Retinal pigment epithelial cell (primary cell): ENCODE data around the gene OR52N4.

ENCODE experiments used
- DNase-seq: peaks from one replicate; pipeline ENCODE4 v3.0.0-alpha.2; 2010; ENCODE audit warnings: low read depth
- H3K4me3 ChIP-seq: 2 replicates; pipeline ENCODE4 v1.5.1; 2011; ENCODE audit warnings: mild to moderate bottlenecking, low read length, control low read depth, moderate library complexity
- TF ChIP-seq, protein P1 (sequence below): conservative IDR thresholded peaks from 2 replicates; pipeline ENCODE4 v1.5.1; 2011; ENCODE audit warnings: low read depth, low read length, control low read depth, inconsistent platforms

The OR52N4 gene

DNA sequence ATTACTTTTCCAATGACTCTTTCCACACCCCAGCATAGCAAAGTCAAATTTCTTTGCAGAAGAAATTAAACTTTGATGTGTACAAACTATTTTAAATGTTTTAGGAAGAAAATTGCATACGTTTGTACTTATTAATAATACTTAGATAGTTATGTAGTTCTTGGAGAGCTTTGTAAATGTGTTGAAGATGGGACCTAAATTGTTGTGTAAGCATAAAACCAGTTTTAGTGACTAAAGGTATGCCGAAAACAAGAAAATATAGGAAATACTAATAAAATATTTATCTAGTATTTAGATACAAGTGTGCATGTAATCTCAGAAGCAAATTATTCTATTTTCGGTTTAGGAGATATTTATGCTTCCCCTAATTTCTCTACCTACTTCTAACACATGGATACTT is 4.2 kb upstream of the OR52N4 start:
- no peak for DNase-seq
- no peak overlapping the region for H3K4me3 ChIP-seq
- TF ChIP-seq, protein P1, sequence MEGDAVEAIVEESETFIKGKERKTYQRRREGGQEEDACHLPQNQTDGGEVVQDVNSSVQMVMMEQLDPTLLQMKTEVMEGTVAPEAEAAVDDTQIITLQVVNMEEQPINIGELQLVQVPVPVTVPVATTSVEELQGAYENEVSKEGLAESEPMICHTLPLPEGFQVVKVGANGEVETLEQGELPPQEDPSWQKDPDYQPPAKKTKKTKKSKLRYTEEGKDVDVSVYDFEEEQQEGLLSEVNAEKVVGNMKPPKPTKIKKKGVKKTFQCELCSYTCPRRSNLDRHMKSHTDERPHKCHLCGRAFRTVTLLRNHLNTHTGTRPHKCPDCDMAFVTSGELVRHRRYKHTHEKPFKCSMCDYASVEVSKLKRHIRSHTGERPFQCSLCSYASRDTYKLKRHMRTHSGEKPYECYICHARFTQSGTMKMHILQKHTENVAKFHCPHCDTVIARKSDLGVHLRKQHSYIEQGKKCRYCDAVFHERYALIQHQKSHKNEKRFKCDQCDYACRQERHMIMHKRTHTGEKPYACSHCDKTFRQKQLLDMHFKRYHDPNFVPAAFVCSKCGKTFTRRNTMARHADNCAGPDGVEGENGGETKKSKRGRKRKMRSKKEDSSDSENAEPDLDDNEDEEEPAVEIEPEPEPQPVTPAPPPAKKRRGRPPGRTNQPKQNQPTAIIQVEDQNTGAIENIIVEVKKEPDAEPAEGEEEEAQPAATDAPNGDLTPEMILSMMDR = no peak

DNA sequence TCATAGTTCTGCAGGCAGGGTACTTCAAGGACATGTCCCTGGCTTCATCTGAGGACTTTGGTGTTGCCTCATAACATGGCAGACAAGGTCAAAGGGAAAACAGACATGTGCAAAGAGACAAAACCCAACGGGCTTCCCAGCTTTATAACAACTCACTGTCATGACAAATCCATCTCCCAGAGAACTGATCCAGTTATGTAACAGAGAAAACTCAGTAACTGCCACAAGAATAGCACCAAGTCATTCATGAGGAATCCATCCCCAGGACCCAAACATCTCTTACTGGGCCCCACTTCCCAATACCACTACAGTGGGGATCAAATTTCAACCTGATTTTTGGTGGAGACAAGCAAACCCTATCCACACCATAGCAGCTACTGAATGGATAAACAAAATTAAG is 13.0 kb downstream of the OR52N4 start:
- no peak for DNase-seq
- TF ChIP-seq, protein P1 = no peak
- no peak overlapping the region for H3K4me3 ChIP-seq

DNA sequence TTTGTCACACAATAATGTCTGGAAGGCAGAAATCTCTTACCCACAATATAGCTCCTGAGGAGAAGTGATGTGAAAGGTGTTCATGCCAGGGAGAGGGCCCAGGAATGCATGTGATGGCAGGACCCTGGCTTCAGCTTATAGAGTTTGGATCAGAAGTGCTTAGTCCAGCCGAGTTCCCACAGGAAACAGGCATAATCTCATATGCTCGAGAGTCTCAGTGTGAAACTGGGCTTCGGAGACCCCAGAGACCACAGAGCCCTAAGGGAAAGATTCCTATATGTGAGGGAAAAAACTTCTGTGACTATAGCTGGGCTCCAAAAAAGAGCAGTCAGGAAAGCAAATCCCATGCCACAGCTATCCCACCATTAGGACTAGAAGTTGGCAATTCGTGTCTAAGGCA is 29.2 kb downstream of the OR52N4 start, which contains the start of gene OR52N5:
OR52N5 (minus strand) TSS at position 101 of the 400 bp plus-strand sequence. CDS start 4,721 bp downstream, outside the sequence.
- DNase-seq = no peak
- TF ChIP-seq, protein P1 = no peak
- no peak within 1 kb of the TSS for H3K4me3 ChIP-seq

DNA sequence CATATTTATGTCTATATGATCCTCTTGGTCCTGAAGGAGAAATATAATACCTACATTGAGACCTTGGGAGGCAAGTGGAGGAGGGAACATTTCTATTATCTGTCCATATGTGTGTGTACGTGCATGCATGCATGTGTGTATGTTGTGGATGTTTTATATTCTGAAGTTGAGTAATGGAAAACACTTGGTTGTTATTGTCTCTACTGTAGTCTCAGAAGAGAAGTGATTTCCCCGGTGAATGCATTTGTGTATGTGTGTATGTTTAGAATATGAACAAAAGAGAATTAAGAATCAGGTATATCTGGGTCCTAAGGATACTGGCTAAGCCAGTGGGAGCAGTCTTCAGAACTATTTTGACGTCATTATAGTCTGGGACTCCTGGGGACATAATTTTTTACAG is 37.1 kb downstream of the OR52N4 start, which contains the start of gene OR52N1:
OR52N1 (minus strand) TSS at position 101 of the 400 bp plus-strand sequence. CDS start 2,449 bp downstream, outside the sequence.
- no peak for DNase-seq

DNA sequence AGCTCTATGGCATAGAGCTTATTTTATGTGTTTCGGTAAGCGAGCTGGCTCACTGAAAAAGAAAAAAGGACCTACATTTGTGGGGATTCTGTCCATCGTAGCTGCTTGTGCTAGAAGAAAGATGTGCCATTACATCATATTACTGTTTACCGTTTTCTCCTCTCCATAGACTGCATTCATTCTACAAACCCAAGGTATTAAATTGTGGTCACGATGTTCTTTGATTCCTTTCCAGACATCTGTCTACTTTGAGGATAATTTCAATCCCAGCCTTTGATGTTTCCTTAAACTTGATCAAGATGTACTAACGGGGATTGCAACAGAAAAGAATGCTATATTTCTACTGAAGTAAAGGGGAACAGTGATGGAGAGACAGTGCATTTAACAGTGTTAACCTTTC is 42.5 kb downstream of the OR52N4 start:
- TF ChIP-seq, protein P1 = no peak
- no peak for DNase-seq
- no peak overlapping the region for H3K4me3 ChIP-seq

More for the DNA sequence above, 37.1 kb downstream of the OR52N4 start, which contains the start of gene OR52N1:
- no peak within 1 kb of the TSS for H3K4me3 ChIP-seq
- TF ChIP-seq, protein P1 = no peak

DNA sequence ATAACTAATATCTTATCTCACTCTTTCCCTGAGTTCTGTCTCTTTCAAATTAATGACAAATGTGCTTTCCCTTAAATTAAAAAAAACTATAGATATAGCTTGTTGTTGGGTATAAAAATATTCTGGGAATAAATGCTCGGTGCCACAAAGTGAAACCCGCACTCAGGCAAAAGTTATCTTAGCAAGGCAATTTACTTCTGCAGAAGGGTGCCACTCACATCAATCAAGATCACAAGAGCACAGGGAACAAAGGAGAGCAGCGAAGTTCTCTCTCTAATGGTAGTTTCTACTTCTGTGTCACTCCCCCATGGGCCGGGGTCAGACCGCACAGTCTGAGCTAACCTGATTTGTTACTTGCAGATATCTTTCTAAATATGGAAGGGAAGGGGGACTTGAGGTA is 49.9 kb downstream of the OR52N4 start:
- no peak overlapping the region for H3K4me3 ChIP-seq

More for the DNA sequence above, 49.9 kb downstream of the OR52N4 start:
- DNase-seq = no peak
- TF ChIP-seq, protein P1 = no peak
